Measurements from ENCODE around the gene AGPS. TPM values are rescaled to one million over a fixed set of nuclear protein-coding genes. Genes with fewer than 3 reads are reported as not detected.

Gene AGPS
- polyA plus RNA-seq, 2 of the 4 experiments (the other 2 are of a cell fraction): 49.8 to 62.1 TPM

DNA sequence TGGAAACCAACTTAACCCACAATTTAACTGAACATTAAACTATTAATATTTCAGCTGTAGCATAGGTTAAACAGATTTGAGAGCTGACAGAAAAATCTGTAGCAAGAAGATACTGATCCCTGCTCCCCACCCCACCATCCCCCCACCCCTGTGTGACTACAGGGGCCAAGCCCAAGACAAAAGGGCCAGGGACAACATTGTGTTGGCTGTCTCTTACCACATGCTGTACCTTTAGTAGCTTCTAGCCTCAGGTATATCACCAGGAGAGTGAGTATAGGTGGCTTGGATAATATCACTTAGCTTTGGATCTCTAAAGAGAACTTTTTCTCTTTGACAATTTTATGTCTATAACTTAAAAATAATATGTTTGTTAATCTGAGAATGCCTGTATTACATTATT lies 140.7 kb downstream of the AGPS start:
- CTCF ChIA-PET: no interaction called here

DNA sequence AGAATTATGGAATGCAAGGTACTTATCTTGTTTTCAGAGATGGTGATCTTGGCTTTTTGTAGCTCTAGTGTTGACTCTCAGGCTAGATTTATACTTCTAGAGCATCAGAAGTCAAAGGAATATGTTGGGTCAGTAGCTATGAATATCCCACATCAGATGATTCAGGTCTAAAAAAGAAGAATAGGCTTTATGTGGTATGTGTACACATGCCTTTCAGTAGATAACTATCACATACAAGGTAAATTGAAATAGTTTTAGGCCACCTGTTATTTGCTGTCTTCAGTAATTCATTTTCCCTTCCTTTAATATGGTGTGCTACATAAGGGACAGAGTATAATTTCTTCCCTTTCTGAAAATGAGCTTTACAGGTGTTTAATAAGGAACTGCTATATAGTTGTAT lies 142.4 kb downstream of the AGPS start:
- POLR2A ChIA-PET: no interaction called here
- TF ChIP-seq CHD4 (IDR thresholded peaks at IDR 0.05; ENCODE audit: borderline replicate concordance) (no peak), RCOR1 (IDR thresholded peaks at IDR 0.05; ENCODE audit: low read depth, low read length) (no peak), POLR2AphosphoS2 (conservative IDR thresholded peaks at IDR 0.05; ENCODE audit: low read length) (no peak), ZC3H11A (IDR thresholded peaks at IDR 0.05) (no peak)
- CTCF ChIA-PET: interaction anchor here (1.1 kb wide), 1 partner anchor 30 kb away, joined by 3 read pairs; no protein-coding TSS in a partner anchor

More for the DNA sequence above, 140.7 kb downstream of the AGPS start:
- no peak for TF ChIP-seq RFX5 (IDR thresholded peaks at IDR 0.05)
- TF ChIP-seq NFE2L2 (conservative IDR thresholded peaks at IDR 0.05; ENCODE audit: low read length): no peak
- TF ChIP-seq CBX2 (IDR thresholded peaks at IDR 0.05; ENCODE audit: borderline replicate concordance, low read depth): no peak
- no peak for TF ChIP-seq ZNF302 (CRISPR knock-in tag; IDR thresholded peaks at IDR 0.05)
- no peak for TF ChIP-seq NPAS2 (CRISPR knock-in tag; IDR thresholded peaks at IDR 0.05; ENCODE audit: borderline replicate concordance)
- TF ChIP-seq KDM1A (IDR thresholded peaks at IDR 0.05; ENCODE audit: low read depth): no peak
- no peak overlapping the region for H3K27ac ChIP-seq
- FAIRE-seq (no peak), DNase-seq (ENCODE audit: low read depth in 1 of 2, low spot score in 1 of 2) (no peak), ATAC-seq (no peak)
- no peaks in the 10 kb centered on the region for H3K9me3 ChIP-seq
- H3K4me2 ChIP-seq: no peak overlapping the region
- H3K4me3 ChIP-seq: no peak overlapping the region
- POLR2A ChIA-PET: no interaction called here
- no peaks in the 10 kb centered on the region for H3K4me1 ChIP-seq

DNA sequence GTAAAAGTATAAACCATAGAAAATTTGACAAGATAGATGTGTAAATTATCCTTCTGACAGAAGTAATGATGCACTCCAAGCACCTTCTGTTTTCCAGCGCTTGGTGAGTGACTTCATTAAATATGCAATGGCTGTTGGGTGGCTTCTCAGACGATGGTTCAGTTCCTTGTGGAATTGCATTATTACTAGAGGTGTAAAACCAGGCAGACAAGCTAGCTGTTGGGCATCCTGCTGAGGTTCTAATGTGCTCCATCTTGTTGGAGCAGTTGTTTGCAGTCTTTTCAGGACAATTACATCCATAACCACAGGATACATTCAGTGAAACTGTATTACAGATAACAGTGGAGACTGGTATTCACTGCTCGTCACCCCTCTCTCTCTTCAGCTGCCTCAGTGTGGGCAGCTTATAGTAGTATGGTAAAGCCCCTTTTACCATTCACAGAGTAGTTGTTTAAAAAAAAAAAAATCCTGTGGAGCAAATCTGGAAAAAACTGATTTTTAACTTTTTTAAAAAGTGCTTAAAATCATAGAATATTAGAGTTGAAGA lies 143.5 kb downstream of the AGPS start:
- no peak for ATAC-seq

More for the DNA sequence above, 142.4 kb downstream of the AGPS start:
- no peak overlapping the region for H3K4me3 ChIP-seq
- no peak for FAIRE-seq
- H3K4me1 ChIP-seq: no peaks in the 10 kb centered on the region
- no peak overlapping the region for H3K4me2 ChIP-seq
- DNase-seq (ENCODE audit: low read depth in 1 of 2, low spot score in 1 of 2): no peak
- H3K27ac ChIP-seq: no peak overlapping the region
- no peaks in the 10 kb centered on the region for H3K9me3 ChIP-seq
- ATAC-seq: no peak

GRCh38 chr2:177537213-177537612 lies 144.6 kb downstream of the AGPS start:
- no peaks in the 10 kb centered on the region for H3K4me1 ChIP-seq
- DNase-seq (ENCODE audit: low read depth in 1 of 2, low spot score in 1 of 2) (no peak), FAIRE-seq (no peak), ATAC-seq (no peak)
- no peaks in the 10 kb centered on the region for H3K9me3 ChIP-seq
- ChIA-PET CTCF (no interaction called here), POLR2A (no interaction called here)
- H3K27ac ChIP-seq: no peak overlapping the region
- WGBS (ENCODE audit: missing lambda C conversion rate): 84% methylated on average over 1 of the region's 1 CpG
- H3K4me3 ChIP-seq: no peak overlapping the region
- no peak overlapping the region for H3K4me2 ChIP-seq
- TF ChIP-seq ZFP36 (IDR thresholded peaks at IDR 0.05; ENCODE audit: borderline replicate concordance, partially characterized antibody) (no peak), TFCP2L1 (CRISPR knock-in tag; IDR thresholded peaks at IDR 0.05) (no peak), JUNB (IDR thresholded peaks at IDR 0.05) (no peak), FOSB (CRISPR knock-in tag; IDR thresholded peaks at IDR 0.05) (no peak), HOXA7 (CRISPR knock-in tag; IDR thresholded peaks at IDR 0.05) (no peak), MAFK (IDR thresholded peaks at IDR 0.05; ENCODE audit: partially characterized antibody) (no peak), MYC (IDR thresholded peaks at IDR 0.05; ENCODE audit: borderline replicate concordance, low read length) (no peak), CHD4 (IDR thresholded peaks at IDR 0.05; ENCODE audit: borderline replicate concordance) (no peak), TP53 (CRISPR knock-in tag; IDR thresholded peaks at IDR 0.05) (no peak), USF2 (IDR thresholded peaks at IDR 0.05) (no peak), RAD21 (conservative IDR thresholded peaks at IDR 0.05 in 1 of 2, IDR thresholded peaks at IDR 0.05 in 1 of 2) (no peak), GATA3 (IDR thresholded peaks at IDR 0.05; ENCODE audit: borderline replicate concordance) (no peak), RNF2 (IDR thresholded peaks at IDR 0.05; ENCODE audit: borderline replicate concordance, low read depth) (no peak)
- TF ChIP-seq, protein P1, sequence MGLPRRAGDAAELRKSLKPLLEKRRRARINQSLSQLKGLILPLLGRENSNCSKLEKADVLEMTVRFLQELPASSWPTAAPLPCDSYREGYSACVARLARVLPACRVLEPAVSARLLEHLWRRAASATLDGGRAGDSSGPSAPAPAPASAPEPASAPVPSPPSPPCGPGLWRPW (IDR thresholded peaks at IDR 0.05): no peak

More for the DNA sequence above, 143.5 kb downstream of the AGPS start:
- DNase-seq (ENCODE audit: low read depth in 1 of 2, low spot score in 1 of 2) (no peak), FAIRE-seq (no peak)
- TF ChIP-seq HEYL (CRISPR knock-in tag; IDR thresholded peaks at IDR 0.05) (no peak), KDM5A (IDR thresholded peaks at IDR 0.05) (no peak), USF2 (IDR thresholded peaks at IDR 0.05) (no peak), HOXA7 (CRISPR knock-in tag; IDR thresholded peaks at IDR 0.05) (no peak), ZC3H11A (IDR thresholded peaks at IDR 0.05) (no peak), HDAC2 (IDR thresholded peaks at IDR 0.05) (no peak), EP300 (IDR thresholded peaks at IDR 0.05) (no peak), ZNF302 (CRISPR knock-in tag; IDR thresholded peaks at IDR 0.05) (no peak), FOSL2 (IDR thresholded peaks at IDR 0.05) (no peak), FOSL2 (CRISPR knock-in tag; IDR thresholded peaks at IDR 0.05) (no peak), JUNB (IDR thresholded peaks at IDR 0.05) (no peak), CHD2 (IDR thresholded peaks at IDR 0.05; ENCODE audit: low read length, partially characterized antibody) (no peak), ESRRA (IDR thresholded peaks at IDR 0.05; ENCODE audit: borderline replicate concordance, low read length) (no peak), CEBPB (IDR thresholded peaks at IDR 0.05) (no peak), TFCP2L1 (CRISPR knock-in tag; IDR thresholded peaks at IDR 0.05) (no peak)
- TF ChIP-seq, protein P1 (IDR thresholded peaks at IDR 0.05): no peak
- no peak overlapping the region for H3K27ac ChIP-seq
- ChIA-PET CTCF (interaction anchor here (1.7 kb wide), 1 partner anchor 189 kb away, joined by 4 read pairs; no protein-coding TSS in a partner anchor), POLR2A (no interaction called here)
- H3K4me3 ChIP-seq: no peak overlapping the region
- H3K9me3 ChIP-seq: no peaks in the 10 kb centered on the region
- H3K4me1 ChIP-seq: no peaks in the 10 kb centered on the region
- WGBS (ENCODE audit: missing lambda C conversion rate): 89% methylated on average over 3 of the region's 3 CpGs
- no peak overlapping the region for H3K4me2 ChIP-seq
